ENCODE results near the gene NTM.

Gene NTM

GRCh38 chr11:131644204-131644795, 273.9 kb downstream of the NTM start:
- DNase-seq (ENCODE audit: low spot score) = no peak

- no peak for DNase-seq (ENCODE audit: low spot score)
Observed at GRCh38 chr11:131645237-131645636, 274.8 kb downstream of the NTM start.

GRCh38 chr11:131649856-131650255, 279.4 kb downstream of the NTM start:
- no peak for DNase-seq (ENCODE audit: low spot score)

- no peak for DNase-seq (ENCODE audit: low spot score)
Observed at GRCh38 chr11:131652231-131652630, 281.8 kb downstream of the NTM start.

- no peak for DNase-seq (ENCODE audit: low spot score)
Observed at GRCh38 chr11:131653260-131653659, 282.8 kb downstream of the NTM start.

GRCh38 chr11:131654849-131655248, 284.4 kb downstream of the NTM start:
- DNase-seq (ENCODE audit: low spot score) = no peak

- DNase-seq (ENCODE audit: low spot score) = no peak
Observed at GRCh38 chr11:131656179-131656838, 285.9 kb downstream of the NTM start.

- no peak for DNase-seq (ENCODE audit: low spot score)
Observed at GRCh38 chr11:131656839-131657211, 286.4 kb downstream of the NTM start.

- DNase-seq (ENCODE audit: low spot score) = no peak
Observed at GRCh38 chr11:131658414-131658813, 288.0 kb downstream of the NTM start.

GRCh38 chr11:131658952-131659351, 288.5 kb downstream of the NTM start:
- no peak for DNase-seq (ENCODE audit: low spot score)

- no peak for DNase-seq (ENCODE audit: low spot score)
Observed at GRCh38 chr11:131659931-131660330, 289.5 kb downstream of the NTM start.

GRCh38 chr11:131661132-131661531, 290.7 kb downstream of the NTM start:
- DNase-seq (ENCODE audit: low spot score) = no peak

- DNase-seq (ENCODE audit: low spot score) = no peak
Observed at GRCh38 chr11:131662317-131662972, 292.0 kb downstream of the NTM start.

GRCh38 chr11:131662993-131663392, 292.6 kb downstream of the NTM start:
- no peak for DNase-seq (ENCODE audit: low spot score)

- no peak for DNase-seq (ENCODE audit: low spot score)
Observed at GRCh38 chr11:131663405-131664200, 293.2 kb downstream of the NTM start.

- DNase-seq (ENCODE audit: low spot score) = no peak
Observed at GRCh38 chr11:131664293-131664692, 293.9 kb downstream of the NTM start.

GRCh38 chr11:131664816-131665215, 294.4 kb downstream of the NTM start:
- DNase-seq (ENCODE audit: low spot score) = peak; percentile 18

- no peak for DNase-seq (ENCODE audit: low spot score)
Observed at GRCh38 chr11:131665344-131665968, 295.0 kb downstream of the NTM start.

GRCh38 chr11:131666006-131666405, 295.6 kb downstream of the NTM start:
- DNase-seq (ENCODE audit: low spot score) = peak; percentile 53

- no peak for DNase-seq (ENCODE audit: low spot score)
Observed at GRCh38 chr11:131666617-131667016, 296.2 kb downstream of the NTM start.

- DNase-seq (ENCODE audit: low spot score) = no peak
Observed at GRCh38 chr11:131667566-131667965, 297.2 kb downstream of the NTM start.
